Stimulated activated effector memory CD8-positive, alpha-beta T cell treated with anti-CD3 and anti-CD28 coated beads, Interleukin-12 subunit alpha, Interleukin-12 subunit beta, amount 100 ng/mL, for 72 hours (primary cell): Measurements from ENCODE around the gene CNOT8.
"Not testable (repeated sequence)": the region's sequence is repeated elsewhere in the genome, so short reads cannot be mapped to it uniquely, and the experiment has no call there.

Experiments used
- ATAC-seq: fragments of 150-1000 bp; cut with Tn5 transposase; 2 replicates; pipeline ENCODE4 v1.10.0; 2021
- DNase-seq, 2 donors: peaks; one replicate each; pipeline ENCODE4 v3.0.0; 2021 to 2022; ENCODE audit warnings: low spot score in 2 of 2
- H3K27ac Mint-ChIP-seq: one replicate; pipeline ENCODE4 v1.8.0; 2022; ENCODE audit warnings: mild to moderate bottlenecking, mixed read lengths
- H3K36me3 Mint-ChIP-seq: one replicate; pipeline ENCODE4 v1.8.0; 2022; ENCODE audit warnings: mild to moderate bottlenecking, mixed read lengths
- H3K4me1 Mint-ChIP-seq: one replicate; pipeline ENCODE4 v1.8.0; 2022; ENCODE audit warnings: mixed read lengths
- H3K4me3 Mint-ChIP-seq: one replicate; pipeline ENCODE4 v1.8.0; 2022; ENCODE audit warnings: mild to moderate bottlenecking, mixed read lengths
- H3K9me3 Mint-ChIP-seq: one replicate; pipeline ENCODE4 v1.8.0; 2022; ENCODE audit warnings: mixed read lengths

The CNOT8 gene

DNA sequence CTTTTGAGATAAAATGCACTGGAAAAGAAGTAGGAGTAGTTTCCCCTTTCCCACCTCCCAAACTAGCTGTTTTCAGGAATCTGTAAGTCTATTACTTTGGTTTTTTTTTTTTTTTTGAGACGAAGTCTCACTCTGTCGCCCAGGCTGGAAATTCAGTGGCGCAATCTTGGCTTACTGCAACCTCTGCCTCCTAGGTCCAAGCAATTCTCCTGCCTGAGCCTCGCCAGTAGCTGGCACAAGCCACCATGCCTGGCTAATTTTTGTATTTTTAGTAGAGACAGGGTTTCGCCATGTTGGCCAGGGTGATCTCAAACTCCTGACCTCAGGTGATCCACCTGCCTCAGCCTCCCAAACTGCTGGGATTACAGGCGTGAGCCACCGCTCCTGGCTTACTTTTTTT, 47.2 kb downstream of the CNOT8 start:
- not testable (repeated sequence) for H3K27ac Mint-ChIP-seq, ATAC-seq, H3K4me1 Mint-ChIP-seq, DNase-seq, H3K9me3 Mint-ChIP-seq, H3K4me3 Mint-ChIP-seq
- peaks cover 98% of the 10 kb centered on the region for H3K36me3 Mint-ChIP-seq

DNA sequence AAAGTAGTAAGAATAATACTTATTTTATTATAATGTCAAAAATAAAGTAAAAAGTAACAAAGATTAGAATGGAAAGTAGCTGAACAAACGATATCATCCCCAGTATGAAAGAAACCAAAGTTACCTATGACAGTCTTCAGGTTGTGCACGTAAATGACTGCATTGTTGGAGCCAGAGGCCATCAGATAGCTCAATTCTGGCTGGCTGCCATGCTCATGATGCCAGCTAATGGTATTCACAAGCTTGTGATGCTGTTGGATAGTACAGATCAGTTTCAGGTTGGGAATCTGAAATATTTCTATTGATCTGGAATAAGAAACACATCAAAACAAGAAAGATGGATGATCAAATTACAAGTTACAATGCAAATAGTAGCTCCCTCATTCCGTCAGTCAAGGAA, 58.4 kb downstream of the CNOT8 start:
- H3K27ac Mint-ChIP-seq, result no peak overlapping the region
- peaks cover 100% of the 10 kb centered on the region for H3K36me3 Mint-ChIP-seq
- no peaks in the 10 kb centered on the region for H3K4me1 Mint-ChIP-seq
- H3K4me3 Mint-ChIP-seq, result no peak overlapping the region
- DNase-seq (no peak), ATAC-seq (no peak)
- no peaks in the 10 kb centered on the region for H3K9me3 Mint-ChIP-seq

DNA sequence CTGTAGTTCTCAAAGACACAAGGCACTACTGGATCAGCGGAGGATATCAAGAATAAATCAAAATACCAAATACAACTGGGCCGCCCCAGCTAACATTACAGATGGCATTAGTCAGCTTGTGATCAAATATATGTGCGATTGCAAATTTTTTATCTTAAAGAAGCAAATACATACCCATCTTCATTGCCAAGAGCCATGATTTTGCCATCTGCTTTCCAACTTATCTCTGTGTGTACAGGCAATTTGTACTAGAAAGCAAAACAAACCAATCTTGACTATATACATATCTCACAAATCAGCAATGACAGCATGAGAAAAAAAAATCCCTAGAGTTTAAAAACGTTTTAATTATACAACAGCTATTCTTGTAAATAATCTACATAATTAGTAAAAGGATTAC, 59.3 kb downstream of the CNOT8 start:
- ATAC-seq, result no peak
- Mint-ChIP-seq H3K4me3 (no peak overlapping the region), H3K4me1 (no peaks in the 10 kb centered on the region), H3K27ac (no peak overlapping the region), H3K9me3 (no peaks in the 10 kb centered on the region), H3K36me3 (peaks cover 100% of the 10 kb centered on the region)
- no peak for DNase-seq

DNA sequence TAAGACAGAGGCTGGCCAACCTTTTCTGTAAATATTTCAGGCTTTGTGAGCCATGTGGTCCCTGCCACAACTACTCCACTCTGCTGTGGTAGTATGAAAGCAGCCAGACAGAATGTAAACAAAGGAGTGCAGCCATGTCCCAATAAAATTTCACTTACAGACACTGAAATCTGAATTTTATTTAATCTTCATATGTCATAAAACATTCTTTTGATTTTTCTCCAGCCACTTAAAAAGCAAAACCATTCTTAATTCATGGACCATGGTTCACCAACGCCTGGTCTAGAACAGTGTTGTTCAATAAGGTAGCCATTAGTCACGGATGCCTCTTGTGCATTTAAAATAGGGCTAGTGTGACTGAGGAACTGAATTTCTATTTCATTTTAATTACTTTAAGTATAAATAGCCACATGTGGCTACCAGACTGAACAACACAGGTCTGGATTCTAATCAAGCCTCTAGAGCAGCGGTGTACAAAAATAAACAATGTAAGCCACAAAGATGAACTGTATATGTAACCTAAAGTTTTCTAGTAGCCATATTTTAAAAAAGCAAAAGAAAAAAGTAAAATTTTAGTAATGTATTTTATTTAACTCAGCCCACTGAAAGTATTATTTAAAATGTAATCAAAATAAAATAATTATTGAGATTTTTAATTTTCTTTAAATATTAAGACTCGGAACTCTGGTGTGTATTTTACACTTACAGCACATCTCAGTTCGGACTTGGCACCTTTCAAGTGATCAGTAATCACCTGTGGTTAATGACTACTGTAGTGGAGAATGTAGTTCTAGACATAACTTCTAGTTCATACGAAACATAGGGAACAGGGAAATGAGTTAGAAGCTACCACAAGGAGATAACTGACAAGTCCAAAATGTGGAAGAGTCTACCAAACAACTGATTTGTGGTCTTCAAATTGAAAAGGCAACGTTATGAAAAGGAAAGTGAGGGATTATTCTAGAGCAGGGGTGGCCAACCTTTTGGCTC, 65.3 kb downstream of the CNOT8 start:
- H3K27ac Mint-ChIP-seq, result no peak overlapping the region
- no peaks in the 10 kb centered on the region for H3K9me3 Mint-ChIP-seq
- DNase-seq (no peak), ATAC-seq (no peak)
- H3K36me3 Mint-ChIP-seq, result peaks cover 100% of the 10 kb centered on the region
- H3K4me1 Mint-ChIP-seq, result no peaks in the 10 kb centered on the region
- H3K4me3 Mint-ChIP-seq, result no peak overlapping the region
